ENCODE data around the gene ARID4B. TPM values are rescaled to one million over a fixed set of nuclear protein-coding genes. Genes with fewer than 3 reads are reported as not detected.

ARID4B gene
- total RNA-seq, 1 experiment from 2014 or later, result 34.0 TPM

DNA sequence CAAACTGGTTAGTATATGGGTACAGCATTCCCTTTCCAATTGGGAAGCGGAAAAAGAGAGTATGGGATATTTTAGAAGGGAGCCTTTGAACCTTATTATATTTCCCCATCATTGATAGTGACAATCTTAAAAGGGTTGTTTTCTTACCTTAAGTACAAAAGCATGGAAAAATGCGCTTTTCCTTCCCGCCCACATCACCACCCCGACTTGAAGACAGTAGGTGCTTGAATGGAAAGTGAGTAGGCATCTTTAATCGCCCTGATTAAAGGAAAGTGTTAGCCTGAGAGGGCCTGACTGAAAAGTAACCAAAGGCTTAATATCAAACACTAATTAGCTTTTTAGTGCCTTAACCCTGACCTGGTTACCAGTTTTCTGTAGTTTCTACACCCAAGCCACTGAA, 15.7 kb upstream of the ARID4B start:
- no peaks in the 10 kb centered on the region for H3K27me3 Mint-ChIP-seq (ENCODE audit: low read depth)
- no peak overlapping the region for H3T11ph ChIP-seq (ENCODE audit: low read length)
- H4K91ac ChIP-seq (ENCODE audit: insufficient read length, low read depth, low read length), result no peak overlapping the region
- H2BK12ac ChIP-seq (ENCODE audit: insufficient read length, low read depth, low read length), result no peak overlapping the region
- H3K27me3 ChIP-seq (ENCODE audit: insufficient read depth, low read length), result no peaks in the 10 kb centered on the region
- no peaks in the 10 kb centered on the region for H3K23me2 ChIP-seq (ENCODE audit: insufficient read length, low read depth, low read length, poor library complexity, severe bottlenecking)
- TF ChIP-seq, protein P1, sequence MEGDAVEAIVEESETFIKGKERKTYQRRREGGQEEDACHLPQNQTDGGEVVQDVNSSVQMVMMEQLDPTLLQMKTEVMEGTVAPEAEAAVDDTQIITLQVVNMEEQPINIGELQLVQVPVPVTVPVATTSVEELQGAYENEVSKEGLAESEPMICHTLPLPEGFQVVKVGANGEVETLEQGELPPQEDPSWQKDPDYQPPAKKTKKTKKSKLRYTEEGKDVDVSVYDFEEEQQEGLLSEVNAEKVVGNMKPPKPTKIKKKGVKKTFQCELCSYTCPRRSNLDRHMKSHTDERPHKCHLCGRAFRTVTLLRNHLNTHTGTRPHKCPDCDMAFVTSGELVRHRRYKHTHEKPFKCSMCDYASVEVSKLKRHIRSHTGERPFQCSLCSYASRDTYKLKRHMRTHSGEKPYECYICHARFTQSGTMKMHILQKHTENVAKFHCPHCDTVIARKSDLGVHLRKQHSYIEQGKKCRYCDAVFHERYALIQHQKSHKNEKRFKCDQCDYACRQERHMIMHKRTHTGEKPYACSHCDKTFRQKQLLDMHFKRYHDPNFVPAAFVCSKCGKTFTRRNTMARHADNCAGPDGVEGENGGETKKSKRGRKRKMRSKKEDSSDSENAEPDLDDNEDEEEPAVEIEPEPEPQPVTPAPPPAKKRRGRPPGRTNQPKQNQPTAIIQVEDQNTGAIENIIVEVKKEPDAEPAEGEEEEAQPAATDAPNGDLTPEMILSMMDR (conservative IDR thresholded peaks at IDR 0.05), result no peak
- no peak overlapping the region for H2BK5ac ChIP-seq (ENCODE audit: insufficient read length, low read length)
- H3K79me1 ChIP-seq (ENCODE audit: insufficient read depth, low read depth, low read length, poor library complexity, severe bottlenecking), result no peaks in the 10 kb centered on the region
- no CpG with 5 or more reads among the region's 5 CpGs for WGBS (ENCODE audit: extremely low coverage, insufficient read length, low lambda C conversion rate)
- H4K5ac ChIP-seq (ENCODE audit: insufficient read length, low read depth, low read length), result no peak overlapping the region
- no peak overlapping the region for H3K56ac ChIP-seq (ENCODE audit: insufficient read length, low read depth, low read length)
- H4K8ac ChIP-seq (replicated peaks; ENCODE audit: insufficient read length, low read depth, low read length), result no peak overlapping the region
- no peak overlapping the region for H3K4me3 Mint-ChIP-seq
- H2AFZ ChIP-seq (ENCODE audit: low read length), result no peak overlapping the region
- no peaks in the 10 kb centered on the region for H4K20me1 ChIP-seq (ENCODE audit: control insufficient read depth, insufficient read depth, insufficient read length)
- peaks cover 3 to 4% of the 10 kb centered on the region in 2 experiments; a peak in 2 of 4 replicates for H3K4me1 Mint-ChIP-seq
- no peaks in the 10 kb centered on the region for H3K4me1 ChIP-seq (ENCODE audit: insufficient read depth, low read length)
- no peak overlapping the region for H3K4me2 ChIP-seq (ENCODE audit: insufficient read depth, insufficient read length, low read length)
- no peak for DNase-seq
- no peaks in the 10 kb centered on the region for H3K79me2 ChIP-seq (ENCODE audit: insufficient read depth, low read length)
- H3K9me3 ChIP-seq (ENCODE audit: control insufficient read depth, low read depth, low read length), result no peaks in the 10 kb centered on the region
- H2BK15ac ChIP-seq (ENCODE audit: low read depth, low read length), result no peak overlapping the region
- no peak overlapping the region for H2BK20ac ChIP-seq (ENCODE audit: low read depth, low read length, poor library complexity, severe bottlenecking)
- H3K23ac ChIP-seq (ENCODE audit: insufficient read length, low read depth, low read length), result no peak overlapping the region
- peaks cover 10 to 30% (median 27%) of the 10 kb centered on the region in 3 experiments; a peak in 6 of 7 replicates for H3K36me3 Mint-ChIP-seq (ENCODE audit: insufficient read depth in 1 of 3, low read depth in 3 of 3)
- no peaks in the 10 kb centered on the region; a peak in 1 of 5 replicates for H3K9me3 Mint-ChIP-seq
- H3K14ac ChIP-seq (ENCODE audit: insufficient read depth, low read length), result no peak overlapping the region
- H2BK120ac ChIP-seq (ENCODE audit: low read depth, low read length, poor library complexity, severe bottlenecking), result no peak overlapping the region
- no peak overlapping the region for H2AK5ac ChIP-seq (ENCODE audit: insufficient read length, low read length)
- no peak overlapping the region for H3K9ac ChIP-seq (ENCODE audit: extremely low read depth, insufficient read length, low read length)
- no peak overlapping the region; a peak in 1 of 7 replicates for H3K27ac Mint-ChIP-seq
- no peak overlapping the region for H3K4ac ChIP-seq (ENCODE audit: low read depth, low read length)
- no peak overlapping the region for H3K27ac ChIP-seq (ENCODE audit: insufficient read length, low read depth, low read length)
- H3K18ac ChIP-seq (ENCODE audit: insufficient read length, low read depth, low read length), result no peak overlapping the region

Measured in H9 (cell line).